GM12865 (cell line): Measurements from ENCODE around the gene TCF7L1.

Source experiments
- DNase-seq: peaks from one replicate; pipeline ENCODE4 v3.0.0; 2010; ENCODE audit warnings: low read depth
- H3K4me3 ChIP-seq: 2 replicates; pipeline ENCODE4 v1.5.1; 2011; ENCODE audit warnings: mild to moderate bottlenecking, low read depth, low read length, control low read depth
- CTCF ChIP-seq: IDR thresholded peaks from 2 replicates; pipeline ENCODE4 v1.5.1; 2011; ENCODE audit warnings: low read length, control low read depth, low read depth, inconsistent platforms; ENCODE audit not compliant: insufficient read depth; ENCODE audit errors: missing control alignments

TCF7L1 gene

GRCh38 chr2:85253890-85254289, 120.7 kb downstream of the TCF7L1 start:
- no peak for TF ChIP-seq CTCF
- no peak for DNase-seq
- no peak overlapping the region for H3K4me3 ChIP-seq

- TF ChIP-seq CTCF, result no peak
- H3K4me3 ChIP-seq, result no peak overlapping the region
- no peak for DNase-seq
Observed at GRCh38 chr2:85254540-85255300, 121.5 kb downstream of the TCF7L1 start.

DNA sequence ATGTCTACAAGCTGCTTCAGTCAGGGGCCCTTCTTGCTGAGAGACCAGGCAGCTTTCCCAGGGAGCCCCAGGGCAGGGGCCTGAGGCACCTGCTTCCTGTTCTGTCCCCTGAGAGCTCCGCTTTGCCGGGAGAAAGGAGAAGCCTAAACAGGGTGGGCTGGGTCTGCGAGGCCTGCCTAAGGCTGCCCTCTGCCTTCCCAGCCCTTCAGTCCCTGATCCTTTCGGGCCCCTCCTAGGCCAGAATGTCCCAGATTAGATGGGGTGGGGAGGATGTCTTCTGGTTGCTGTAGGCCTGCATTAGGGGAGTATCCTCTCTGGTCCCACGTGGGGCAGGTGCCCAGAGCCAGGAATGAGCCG, 122.2 kb downstream of the TCF7L1 start:
- H3K4me3 ChIP-seq, result no peak overlapping the region
- no peak for TF ChIP-seq CTCF

GRCh38 chr2:85255813-85256594, 122.8 kb downstream of the TCF7L1 start:
- no peak overlapping the region for H3K4me3 ChIP-seq
- no peak for TF ChIP-seq CTCF
- no peak for DNase-seq

More for the DNA sequence above, 122.2 kb downstream of the TCF7L1 start:
- DNase-seq, result no peak

DNA sequence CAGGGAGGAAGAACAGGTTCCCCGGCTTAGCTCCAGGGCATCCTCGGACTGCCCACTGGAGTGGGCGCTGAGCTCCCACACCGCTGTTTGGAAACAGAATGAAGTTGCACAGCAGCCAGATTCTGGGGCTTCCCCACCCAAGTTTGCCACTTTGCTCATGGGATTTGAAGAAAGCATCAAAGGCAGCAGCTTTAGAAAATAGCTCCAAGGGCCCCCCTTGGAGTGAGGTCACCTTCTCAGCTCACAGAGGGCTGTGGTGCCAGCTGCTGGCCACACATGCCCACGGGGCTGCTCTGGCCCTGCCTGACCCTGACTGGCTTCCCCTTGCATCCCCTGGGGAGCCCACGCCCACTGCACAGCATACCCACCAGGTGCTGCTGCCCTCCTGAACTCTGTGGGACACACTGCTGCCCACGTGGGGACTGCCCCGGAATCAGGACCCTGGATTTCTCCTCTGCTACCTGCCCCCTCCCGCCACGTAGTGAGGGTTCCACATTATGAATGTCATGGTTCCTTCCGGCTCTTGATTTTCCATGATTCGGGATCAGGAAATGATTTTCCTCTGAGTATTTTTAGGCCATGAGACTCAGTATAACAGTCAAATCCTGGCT, 124.3 kb downstream of the TCF7L1 start:
- H3K4me3 ChIP-seq, result no peak overlapping the region
- no peak for DNase-seq
- no peak for TF ChIP-seq CTCF

DNA sequence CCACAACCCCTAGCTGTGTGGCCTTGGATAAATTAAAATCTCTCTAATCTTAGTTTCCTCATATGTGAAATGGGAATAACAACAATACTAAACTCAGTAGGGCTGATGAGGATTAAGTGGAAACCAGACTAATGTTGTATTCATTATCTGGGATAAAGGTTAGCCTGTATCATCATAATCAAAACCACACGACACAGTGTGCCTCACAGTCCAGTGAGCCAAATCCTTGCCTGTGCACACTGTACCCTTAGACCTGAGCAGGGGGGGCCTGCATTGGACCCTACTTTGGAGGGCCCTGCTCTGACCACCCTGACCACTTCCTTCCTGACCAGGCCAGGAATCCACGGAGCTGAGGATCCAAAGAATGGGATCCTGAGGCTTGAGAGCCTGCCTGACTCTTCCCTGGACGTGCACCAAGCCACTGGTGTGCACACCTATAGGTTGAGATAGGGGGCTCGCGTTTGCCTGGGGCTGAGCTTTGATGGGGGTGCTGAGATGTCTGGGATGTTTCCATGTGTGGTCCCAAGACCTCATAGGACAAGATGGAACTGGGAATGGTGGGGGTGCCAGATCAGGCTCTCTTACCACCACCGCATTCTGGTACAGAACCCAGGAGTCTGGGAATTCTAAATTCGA, 124.9 kb downstream of the TCF7L1 start:
- TF ChIP-seq CTCF, result no peak
- H3K4me3 ChIP-seq, result no peak overlapping the region
- DNase-seq, result no peak
